ENCODE measurements around the gene PGM3.

The PGM3 gene

DNA sequence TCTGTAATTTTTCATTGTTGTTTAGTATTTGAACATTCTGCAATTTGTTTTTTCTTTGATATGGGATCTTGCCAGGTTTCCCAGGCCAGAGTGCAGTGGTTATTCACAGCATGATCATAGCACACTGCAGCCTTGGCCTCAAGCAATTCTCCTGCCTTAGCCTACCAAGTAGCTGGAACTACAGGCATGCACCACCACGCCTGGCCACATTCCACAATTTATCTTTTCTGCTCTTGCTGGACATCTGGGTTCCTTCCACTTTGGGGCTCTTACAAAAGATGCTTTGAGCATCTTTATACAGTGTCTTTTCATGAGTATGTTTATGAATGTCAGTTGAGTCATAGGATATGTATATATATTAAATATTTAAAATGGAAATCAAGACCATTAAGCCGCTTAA lies 42.0 kb downstream of the PGM3 start:
- no CpG with 5 or more reads among the region's 2 CpGs for WGBS, 2 donors (ENCODE audit: extremely low coverage in 2 of 2, insufficient read length in 2 of 2, insufficient replicate concordance in 1 of 2)

DNA sequence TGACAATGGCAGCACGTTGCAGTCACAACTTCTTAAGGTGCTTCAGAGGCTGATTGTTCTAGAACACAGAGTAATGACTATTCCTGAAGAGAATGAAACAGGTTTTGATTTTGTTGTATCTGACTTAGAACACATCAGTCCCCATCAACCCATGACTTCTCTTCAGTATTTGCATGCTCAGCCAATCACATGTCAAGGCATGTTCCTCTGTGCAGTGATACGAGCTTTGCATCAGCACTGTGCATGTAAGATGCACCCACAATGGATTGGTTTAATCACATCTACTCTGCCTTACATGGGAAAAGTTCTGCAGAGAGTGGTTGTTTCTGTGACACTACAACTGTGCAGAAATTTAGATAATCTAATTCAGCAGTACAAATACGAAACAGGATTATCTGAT lies 54.3 kb downstream of the PGM3 start:
- Histone ChIP-seq H3K4me1 (ENCODE audit: control insufficient read depth in 2 of 2, insufficient read depth in 1 of 2, low read depth in 1 of 2, low read length in 2 of 2) (no peaks in the 10 kb centered on the region), H3K9ac (ENCODE audit: low read depth, low read length, poor library complexity) (no peak overlapping the region), H4K8ac (ENCODE audit: low read depth, low read length) (no peak overlapping the region), H3K4me3 (ENCODE audit: low read length in 2 of 2) (no peak overlapping the region), H2AK5ac (ENCODE audit: low read depth, low read length) (no peak overlapping the region), H3K36me3 (replicated peaks in 1 of 2; ENCODE audit: control insufficient read depth in 2 of 2, insufficient read depth in 2 of 2, low read length in 2 of 2) (peaks cover 1 to 67% of the 10 kb centered on the region in 2 donors), H3K23ac (ENCODE audit: low read depth, low read length, poor library complexity) (no peak overlapping the region), H3K4ac (ENCODE audit: low read length) (no peak overlapping the region), H2BK120ac (ENCODE audit: low read depth, low read length) (no peak overlapping the region), H3K27me3 (ENCODE audit: control insufficient read depth in 3 of 3, insufficient read depth in 3 of 3, low read depth in 1 of 3, low read length in 3 of 3) (no peaks in the 10 kb centered on the region), H2BK15ac (ENCODE audit: low read length) (no peak overlapping the region), H3K27ac (replicated peaks; ENCODE audit: low read length) (no peak overlapping the region), H3K9me3 (replicated peaks in 1 of 2; ENCODE audit: control insufficient read depth in 2 of 2, insufficient read depth in 1 of 2, low read depth in 1 of 2, low read length in 2 of 2) (no peaks in the 10 kb centered on the region), H3K18ac (ENCODE audit: low read length) (no peak overlapping the region), H2BK5ac (ENCODE audit: low read length) (no peak overlapping the region), H2BK12ac (ENCODE audit: low read length) (no peak overlapping the region), H4K91ac (ENCODE audit: low read depth, low read length, poor library complexity) (no peak overlapping the region), H2AFZ (ENCODE audit: low read length) (no peak overlapping the region), H3K79me1 (ENCODE audit: low read depth, low read length) (no peaks in the 10 kb centered on the region), H3K4me2 (ENCODE audit: insufficient read depth, low read length, poor library complexity, severe bottlenecking) (no peak overlapping the region), H3K14ac (ENCODE audit: low read length) (no peak overlapping the region)
- no peak for DNase-seq (ENCODE audit: low spot score)
- WGBS, 2 donors (ENCODE audit: extremely low coverage in 2 of 2, insufficient read length in 2 of 2, insufficient replicate concordance in 1 of 2) = no CpG with 5 or more reads among the region's 3 CpGs

More for the DNA sequence above, 42.0 kb downstream of the PGM3 start:
- H3K4me3 ChIP-seq (ENCODE audit: low read length in 2 of 2) = no peak overlapping the region
- no peak overlapping the region for H4K91ac ChIP-seq (ENCODE audit: low read depth, low read length, poor library complexity)
- no peaks in the 10 kb centered on the region for H3K79me1 ChIP-seq (ENCODE audit: low read depth, low read length)
- H2BK15ac ChIP-seq (ENCODE audit: low read length) = no peak overlapping the region
- H3K4me2 ChIP-seq (ENCODE audit: insufficient read depth, low read length, poor library complexity, severe bottlenecking) = no peak overlapping the region
- H3K4me1 ChIP-seq (ENCODE audit: control insufficient read depth in 2 of 2, insufficient read depth in 1 of 2, low read depth in 1 of 2, low read length in 2 of 2) = no peaks in the 10 kb centered on the region
- no peak overlapping the region for H2AK5ac ChIP-seq (ENCODE audit: low read depth, low read length)
- H2BK12ac ChIP-seq (ENCODE audit: low read length) = no peak overlapping the region
- H2BK5ac ChIP-seq (ENCODE audit: low read length) = no peak overlapping the region
- no peak overlapping the region for H2AFZ ChIP-seq (ENCODE audit: low read length)
- H3K23ac ChIP-seq (ENCODE audit: low read depth, low read length, poor library complexity) = no peak overlapping the region
- no peaks in the 10 kb centered on the region for H3K27me3 ChIP-seq (ENCODE audit: control insufficient read depth in 3 of 3, insufficient read depth in 3 of 3, low read depth in 1 of 3, low read length in 3 of 3)
- H2BK120ac ChIP-seq (ENCODE audit: low read depth, low read length) = no peak overlapping the region
- no peak overlapping the region for H3K9ac ChIP-seq (ENCODE audit: low read depth, low read length, poor library complexity)
- no peak for DNase-seq (ENCODE audit: low spot score)
- H4K8ac ChIP-seq (ENCODE audit: low read depth, low read length) = no peak overlapping the region
- no peak overlapping the region for H3K18ac ChIP-seq (ENCODE audit: low read length)
- peaks cover 4 to 46% of the 10 kb centered on the region in 2 donors for H3K36me3 ChIP-seq (replicated peaks in 1 of 2; ENCODE audit: control insufficient read depth in 2 of 2, insufficient read depth in 2 of 2, low read length in 2 of 2)
- no peak overlapping the region for H3K14ac ChIP-seq (ENCODE audit: low read length)
- no peaks in the 10 kb centered on the region for H3K9me3 ChIP-seq (replicated peaks in 1 of 2; ENCODE audit: control insufficient read depth in 2 of 2, insufficient read depth in 1 of 2, low read depth in 1 of 2, low read length in 2 of 2)
- no peak overlapping the region for H3K27ac ChIP-seq (replicated peaks; ENCODE audit: low read length)
- H3K4ac ChIP-seq (ENCODE audit: low read length) = no peak overlapping the region

DNA sequence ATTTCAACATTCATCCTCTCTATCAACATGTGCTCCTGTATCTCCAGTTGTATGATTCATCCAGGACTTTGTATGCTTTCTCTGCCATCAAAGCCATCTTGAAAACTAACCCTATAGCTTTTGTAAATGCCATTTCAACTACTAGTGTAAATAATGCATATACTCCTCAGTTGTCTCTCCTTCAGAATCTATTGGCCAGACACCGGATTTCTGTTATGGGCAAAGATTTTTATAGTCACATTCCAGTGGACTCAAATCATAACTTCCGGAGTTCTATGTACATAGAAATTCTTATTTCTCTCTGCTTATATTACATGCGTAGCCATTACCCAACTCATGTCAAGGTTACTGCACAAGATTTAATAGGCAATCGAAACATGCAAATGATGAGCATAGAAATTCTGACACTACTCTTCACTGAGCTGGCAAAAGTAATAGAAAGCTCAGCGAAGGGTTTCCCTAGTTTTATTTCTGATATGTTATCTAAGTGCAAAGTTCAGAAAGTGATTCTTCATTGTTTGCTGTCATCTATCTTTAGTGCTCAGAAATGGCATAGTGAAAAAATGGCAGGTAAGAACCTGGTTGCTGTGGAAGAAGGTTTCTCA lies 54.8 kb downstream of the PGM3 start:
- H3K79me1 ChIP-seq (ENCODE audit: low read depth, low read length) = no peaks in the 10 kb centered on the region
- H2AK5ac ChIP-seq (ENCODE audit: low read depth, low read length) = no peak overlapping the region
- H3K36me3 ChIP-seq (replicated peaks in 1 of 2; ENCODE audit: control insufficient read depth in 2 of 2, insufficient read depth in 2 of 2, low read length in 2 of 2) = peaks cover 1 to 62% of the 10 kb centered on the region in 2 donors
- no peak overlapping the region for H3K14ac ChIP-seq (ENCODE audit: low read length)
- H3K4ac ChIP-seq (ENCODE audit: low read length) = no peak overlapping the region
- H3K18ac ChIP-seq (ENCODE audit: low read length) = no peak overlapping the region
- H2BK120ac ChIP-seq (ENCODE audit: low read depth, low read length) = no peak overlapping the region
- H2BK5ac ChIP-seq (ENCODE audit: low read length) = no peak overlapping the region
- H3K23ac ChIP-seq (ENCODE audit: low read depth, low read length, poor library complexity) = no peak overlapping the region
- no peak overlapping the region for H2AFZ ChIP-seq (ENCODE audit: low read length)
- no peak overlapping the region for H3K4me2 ChIP-seq (ENCODE audit: insufficient read depth, low read length, poor library complexity, severe bottlenecking)
- H2BK15ac ChIP-seq (ENCODE audit: low read length) = no peak overlapping the region
- no peak overlapping the region for H3K27ac ChIP-seq (replicated peaks; ENCODE audit: low read length)
- H3K4me3 ChIP-seq (ENCODE audit: low read length in 2 of 2) = no peak overlapping the region
- no peak overlapping the region for H3K9ac ChIP-seq (ENCODE audit: low read depth, low read length, poor library complexity)
- no peak for DNase-seq (ENCODE audit: low spot score)
- no peaks in the 10 kb centered on the region for H3K4me1 ChIP-seq (ENCODE audit: control insufficient read depth in 2 of 2, insufficient read depth in 1 of 2, low read depth in 1 of 2, low read length in 2 of 2)
- no peaks in the 10 kb centered on the region for H3K9me3 ChIP-seq (replicated peaks in 1 of 2; ENCODE audit: control insufficient read depth in 2 of 2, insufficient read depth in 1 of 2, low read depth in 1 of 2, low read length in 2 of 2)
- H3K27me3 ChIP-seq (ENCODE audit: control insufficient read depth in 3 of 3, insufficient read depth in 3 of 3, low read depth in 1 of 3, low read length in 3 of 3) = no peaks in the 10 kb centered on the region
- no peak overlapping the region for H4K8ac ChIP-seq (ENCODE audit: low read depth, low read length)
- H2BK12ac ChIP-seq (ENCODE audit: low read length) = no peak overlapping the region
- no CpG with 5 or more reads among the region's 5 CpGs for WGBS, 2 donors (ENCODE audit: extremely low coverage in 2 of 2, insufficient read length in 2 of 2, insufficient replicate concordance in 1 of 2)
- H4K91ac ChIP-seq (ENCODE audit: low read depth, low read length, poor library complexity) = no peak overlapping the region

DNA sequence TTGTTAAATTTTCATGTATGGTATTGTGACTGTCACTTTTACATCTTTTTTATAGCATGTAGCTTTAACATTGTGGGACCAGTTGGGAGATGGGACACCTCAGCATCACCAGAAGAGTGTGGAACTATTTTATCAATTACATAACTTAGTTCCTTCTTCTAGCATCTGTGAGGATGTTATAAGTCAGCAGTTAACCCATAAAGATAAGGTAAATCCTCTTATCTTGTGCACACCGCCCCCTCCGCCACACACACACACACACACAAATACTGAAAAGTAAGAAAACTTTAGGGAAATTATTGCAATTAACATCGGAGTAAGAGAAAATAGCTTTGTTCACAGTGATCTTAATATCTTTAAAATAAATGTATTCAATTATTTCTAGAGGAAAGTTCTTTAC lies 60.9 kb downstream of the PGM3 start:
- Histone ChIP-seq H4K8ac (ENCODE audit: low read depth, low read length) (no peak overlapping the region), H3K23ac (ENCODE audit: low read depth, low read length, poor library complexity) (no peak overlapping the region), H4K91ac (ENCODE audit: low read depth, low read length, poor library complexity) (no peak overlapping the region), H3K4me1 (ENCODE audit: control insufficient read depth in 2 of 2, insufficient read depth in 1 of 2, low read depth in 1 of 2, low read length in 2 of 2) (no peaks in the 10 kb centered on the region), H2BK120ac (ENCODE audit: low read depth, low read length) (no peak overlapping the region), H3K4ac (ENCODE audit: low read length) (no peak overlapping the region), H3K36me3 (replicated peaks in 1 of 2; ENCODE audit: control insufficient read depth in 2 of 2, insufficient read depth in 2 of 2, low read length in 2 of 2) (peaks cover 9 to 78% of the 10 kb centered on the region in 2 donors), H2BK15ac (ENCODE audit: low read length) (no peak overlapping the region), H2AFZ (ENCODE audit: low read length) (no peak overlapping the region), H3K27me3 (ENCODE audit: control insufficient read depth in 3 of 3, insufficient read depth in 3 of 3, low read depth in 1 of 3, low read length in 3 of 3) (no peaks in the 10 kb centered on the region), H3K14ac (ENCODE audit: low read length) (no peak overlapping the region), H3K18ac (ENCODE audit: low read length) (no peak overlapping the region), H3K4me3 (ENCODE audit: low read length in 2 of 2) (no peak overlapping the region), H3K9ac (ENCODE audit: low read depth, low read length, poor library complexity) (no peak overlapping the region), H3K4me2 (ENCODE audit: insufficient read depth, low read length, poor library complexity, severe bottlenecking) (no peak overlapping the region), H2BK5ac (ENCODE audit: low read length) (no peak overlapping the region), H2BK12ac (ENCODE audit: low read length) (no peak overlapping the region), H3K27ac (replicated peaks; ENCODE audit: low read length) (no peak overlapping the region), H3K79me1 (ENCODE audit: low read depth, low read length) (no peaks in the 10 kb centered on the region), H3K9me3 (replicated peaks in 1 of 2; ENCODE audit: control insufficient read depth in 2 of 2, insufficient read depth in 1 of 2, low read depth in 1 of 2, low read length in 2 of 2) (no peaks in the 10 kb centered on the region), H2AK5ac (ENCODE audit: low read depth, low read length) (no peak overlapping the region)
- no CpG with 5 or more reads among the region's 3 CpGs for WGBS, 2 donors (ENCODE audit: extremely low coverage in 2 of 2, insufficient read length in 2 of 2, insufficient replicate concordance in 1 of 2)
- no peak for DNase-seq (ENCODE audit: low spot score)
